Measurements from ENCODE around the gene MORC3.

Gene MORC3

GRCh38 chr21:36422279-36423098 is 102.5 kb downstream of the MORC3 start:
- H3K4me2 ChIP-seq (ENCODE audit: low read depth, low read length, poor library complexity, severe bottlenecking), result no peak overlapping the region
- no peak overlapping the region for H3K9ac ChIP-seq (ENCODE audit: low read length)
- H3K27ac ChIP-seq (ENCODE audit: low read depth, low read length), result no peak overlapping the region
- no peaks in the 10 kb centered on the region for H3K9me3 ChIP-seq (ENCODE audit: insufficient read depth, low read length)
- H3K79me2 ChIP-seq (ENCODE audit: insufficient read depth, low read length), result no peaks in the 10 kb centered on the region
- no peaks in the 10 kb centered on the region for H3K27me3 ChIP-seq (ENCODE audit: low read length)
- H3K4me3 ChIP-seq (ENCODE audit: insufficient read depth, low read length, poor library complexity, severe bottlenecking), result no peak overlapping the region
- no peak for TF ChIP-seq EZH2phosphoT487 (conservative IDR thresholded peaks at IDR 0.05; ENCODE audit: low read length)
- TF ChIP-seq CTCF (IDR thresholded peaks at IDR 0.05; ENCODE audit: insufficient read depth, low read length, poor library complexity, severe bottlenecking), result peak; percentile 67
- H3K9me2 ChIP-seq (replicated peaks; ENCODE audit: insufficient read depth, low read length), result no peaks in the 10 kb centered on the region
- H3K36me3 ChIP-seq (ENCODE audit: low read length), result no peaks in the 10 kb centered on the region
- no peaks in the 10 kb centered on the region for H4K20me1 ChIP-seq (ENCODE audit: low read depth, low read length)
- no peak overlapping the region for H2AFZ ChIP-seq (ENCODE audit: low read depth, low read length, severe bottlenecking)
- H3F3A ChIP-seq (ENCODE audit: insufficient read depth), result no peaks in the 10 kb centered on the region

DNA sequence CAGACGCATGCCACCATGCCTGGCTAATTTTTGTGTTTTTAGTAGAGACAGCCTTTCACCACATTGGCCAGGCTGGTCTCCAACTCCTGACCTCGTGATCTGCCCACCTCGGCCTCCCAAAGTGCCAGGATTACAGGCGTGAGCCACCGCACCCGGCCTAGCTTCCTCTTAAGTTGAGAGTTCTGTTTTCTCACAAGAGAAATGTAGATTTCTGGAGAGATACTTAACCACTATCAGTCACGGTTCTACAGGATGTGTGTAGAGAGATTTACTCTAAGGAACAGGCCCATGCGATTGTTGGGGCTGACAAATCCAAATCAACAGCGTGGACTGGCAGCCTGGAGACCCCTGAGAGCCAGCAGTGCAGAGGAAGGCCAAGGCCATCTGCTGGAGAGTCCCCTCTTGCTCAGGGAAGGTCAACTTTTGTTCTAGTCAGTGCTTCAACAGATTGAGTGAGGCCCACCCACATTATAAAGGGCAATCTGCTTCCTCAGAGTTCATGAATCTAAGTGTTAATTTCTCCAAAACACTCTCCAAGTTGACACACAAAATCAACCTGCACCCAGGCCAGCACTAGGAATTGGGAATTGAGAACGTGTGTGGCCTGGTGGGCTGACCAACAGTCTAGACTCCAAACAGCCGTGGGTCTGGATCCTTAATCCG is 103.9 kb downstream of the MORC3 start:
- Histone ChIP-seq H3K9me3 (ENCODE audit: insufficient read depth, low read length) (no peaks in the 10 kb centered on the region), H4K20me1 (ENCODE audit: low read depth, low read length) (no peaks in the 10 kb centered on the region), H3K9ac (ENCODE audit: low read length) (no peak overlapping the region), H3F3A (ENCODE audit: insufficient read depth) (no peaks in the 10 kb centered on the region), H3K4me3 (ENCODE audit: insufficient read depth, low read length, poor library complexity, severe bottlenecking) (no peak overlapping the region), H3K27me3 (ENCODE audit: low read length) (no peaks in the 10 kb centered on the region), H2AFZ (ENCODE audit: low read depth, low read length, severe bottlenecking) (no peak overlapping the region), H3K4me2 (ENCODE audit: low read depth, low read length, poor library complexity, severe bottlenecking) (no peak overlapping the region), H3K9me2 (replicated peaks; ENCODE audit: insufficient read depth, low read length) (no peaks in the 10 kb centered on the region), H3K79me2 (ENCODE audit: insufficient read depth, low read length) (no peaks in the 10 kb centered on the region), H3K27ac (ENCODE audit: low read depth, low read length) (no peak overlapping the region), H3K36me3 (ENCODE audit: low read length) (no peaks in the 10 kb centered on the region)
- no peak for TF ChIP-seq CTCF (IDR thresholded peaks at IDR 0.05; ENCODE audit: insufficient read depth, low read length, poor library complexity, severe bottlenecking)
- TF ChIP-seq EZH2phosphoT487 (conservative IDR thresholded peaks at IDR 0.05; ENCODE audit: low read length), result no peak

DNA sequence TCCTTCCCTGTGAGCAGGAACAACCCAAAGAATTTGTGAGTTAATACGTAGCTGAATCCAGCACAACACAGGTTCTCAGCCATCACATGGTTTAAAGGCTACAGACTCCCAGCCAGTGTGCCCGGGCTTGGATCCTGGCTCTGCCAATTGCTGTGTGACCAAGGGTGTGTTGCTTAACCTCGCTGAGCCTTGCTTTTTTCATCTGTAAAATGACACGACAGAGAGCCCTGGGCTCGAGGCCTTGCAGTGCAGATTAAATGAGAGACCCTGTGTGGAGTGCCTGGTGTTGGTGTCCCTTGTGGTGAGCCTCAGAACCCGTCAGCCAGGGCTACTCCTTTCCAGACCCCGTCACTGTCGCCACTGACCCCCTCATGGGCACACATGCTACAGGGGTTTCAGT is 104.6 kb downstream of the MORC3 start:
- no peak overlapping the region for H2AFZ ChIP-seq (ENCODE audit: low read depth, low read length, severe bottlenecking)
- no peak overlapping the region for H3K9ac ChIP-seq (ENCODE audit: low read length)
- no peak overlapping the region for H3K4me2 ChIP-seq (ENCODE audit: low read depth, low read length, poor library complexity, severe bottlenecking)
- no peaks in the 10 kb centered on the region for H3F3A ChIP-seq (ENCODE audit: insufficient read depth)
- no peaks in the 10 kb centered on the region for H3K9me2 ChIP-seq (replicated peaks; ENCODE audit: insufficient read depth, low read length)
- no peaks in the 10 kb centered on the region for H3K79me2 ChIP-seq (ENCODE audit: insufficient read depth, low read length)
- no peak overlapping the region for H3K27ac ChIP-seq (ENCODE audit: low read depth, low read length)
- no peaks in the 10 kb centered on the region for H3K27me3 ChIP-seq (ENCODE audit: low read length)
- no peaks in the 10 kb centered on the region for H4K20me1 ChIP-seq (ENCODE audit: low read depth, low read length)
- no peak for TF ChIP-seq EZH2phosphoT487 (conservative IDR thresholded peaks at IDR 0.05; ENCODE audit: low read length)
- no peak for TF ChIP-seq CTCF (IDR thresholded peaks at IDR 0.05; ENCODE audit: insufficient read depth, low read length, poor library complexity, severe bottlenecking)
- H3K4me3 ChIP-seq (ENCODE audit: insufficient read depth, low read length, poor library complexity, severe bottlenecking), result no peak overlapping the region
- H3K9me3 ChIP-seq (ENCODE audit: insufficient read depth, low read length), result no peaks in the 10 kb centered on the region
- H3K36me3 ChIP-seq (ENCODE audit: low read length), result no peaks in the 10 kb centered on the region
